Mucosa of descending colon (tissue), 3 donors: ENCODE data around the gene MYO7B. TPM values are rescaled to one million over a fixed set of nuclear protein-coding genes. Genes with fewer than 3 reads are reported as not detected.

Source experiments
- ATAC-seq: fragments of 200-7000 bp; cut with Tn5 transposase; one replicate; pipeline ENCODE4 v1.9.1; 2020; ENCODE audit warnings: mild to moderate bottlenecking, moderate library complexity
- DNase-seq, 3 donors: peaks; one replicate each; pipeline ENCODE4 v3.0.0-alpha.2; 2020
- H3K36me3 ChIP-seq: fragments of 200-600 bp; one replicate; pipeline ENCODE4 v1.8.0; 2021; ENCODE audit warnings: low read depth, mild to moderate bottlenecking
- H3K4me1 ChIP-seq: fragments of 200-600 bp; one replicate; pipeline ENCODE4 v1.8.0; 2021; ENCODE audit warnings: low read depth, mild to moderate bottlenecking
- H3K4me3 ChIP-seq: fragments of 200-600 bp; one replicate; pipeline ENCODE4 v1.8.0; 2021; ENCODE audit warnings: mild to moderate bottlenecking
- H3K9me3 ChIP-seq: fragments of 200-600 bp; one replicate; pipeline ENCODE4 v1.8.0; 2021; ENCODE audit warnings: mild to moderate bottlenecking
- CTCF ChIP-seq: fragments of 200-600 bp; IDR thresholded peaks from one replicate; pipeline ENCODE4 v1.8.0; 2022; ENCODE audit warnings: antibody characterized with exemption, mild to moderate bottlenecking
- intact Hi-C, 2 donors: fragments of 100-400 bp; cut with DNase I in 1 of 2; cut with micrococcal nuclease in 1 of 2; formaldehyde crosslinking; loops; one replicate each; pipeline versions ENCODE4 v1.11.0 to v1.11.1; 2022; cut with DNase I, micrococcal nuclease
- total RNA-seq, 3 donors: library from RNA; stranded (reverse); fragmentation: NEBNext Ultra II Directional in 2 of 3; extraction: Animal tissue kit (Norgen Biotek cat#: 25700) in 2 of 3; gene quantifications; one replicate each; pipeline versions ENCODE4 v1.2.1 to v1.2.4, GENCODE V29; 2021 to 2023
- donor health status: DM: no; HTN: no; CAD: no; lungs with moderate emphysema.
- donor health status: DM: no; HTN: no; CAD: no.
- donor health status: DM: no; HTN: yes; CAD: no.

Gene MYO7B
- total RNA-seq, 3 donors from 2014 or later = 118 to 305 (median 199) TPM

GRCh38 chr2:127609818-127610217 is 74.3 kb downstream of the MYO7B start:
- Histone ChIP-seq H3K9me3 (no peaks in the 10 kb centered on the region), H3K4me3 (no peak overlapping the region), H3K36me3 (no peaks in the 10 kb centered on the region), H3K4me1 (no peaks in the 10 kb centered on the region)
- ATAC-seq (no peak), DNase-seq (no peak)
- no peak for TF ChIP-seq CTCF
- intact Hi-C loops = no loop called here

DNA sequence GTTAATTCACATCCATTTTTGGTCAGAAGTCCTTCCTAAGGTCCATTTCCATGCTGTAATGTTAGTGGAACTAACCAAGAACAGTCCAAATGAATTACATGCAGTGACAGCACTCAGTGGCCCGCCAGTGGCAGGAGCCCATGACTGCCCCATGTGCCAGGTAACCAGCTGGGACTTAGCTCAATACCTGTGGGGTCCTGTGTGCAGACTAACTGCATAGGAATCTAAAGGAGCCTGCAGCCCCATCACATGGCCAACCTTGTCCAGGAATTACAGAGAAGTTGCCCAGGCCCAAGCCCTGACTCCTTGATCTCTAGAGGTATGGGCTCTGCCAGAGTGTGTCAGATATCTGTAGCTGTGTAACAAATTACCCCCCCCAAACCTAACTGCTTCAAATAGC is 75.1 kb downstream of the MYO7B start:
- H3K36me3 ChIP-seq = no peaks in the 10 kb centered on the region

GRCh38 chr2:127611076-127611925 is 75.8 kb downstream of the MYO7B start:
- intact Hi-C loops = no loop called here
- Histone ChIP-seq H3K4me3 (no peak overlapping the region), H3K4me1 (no peaks in the 10 kb centered on the region), H3K36me3 (no peaks in the 10 kb centered on the region), H3K9me3 (no peaks in the 10 kb centered on the region)
- ATAC-seq (no peak), DNase-seq (peak in 1 of 3 donors; percentile 6)
- TF ChIP-seq CTCF = no peak

More for the DNA sequence above, 75.1 kb downstream of the MYO7B start:
- TF ChIP-seq CTCF = no peak
- Histone ChIP-seq H3K4me3 (no peak overlapping the region), H3K4me1 (no peaks in the 10 kb centered on the region), H3K9me3 (no peaks in the 10 kb centered on the region)
- no peak for DNase-seq
- no peak for ATAC-seq
- intact Hi-C loops = no loop called here

GRCh38 chr2:127612111-127612822 is 76.8 kb downstream of the MYO7B start:
- H3K4me1 ChIP-seq = no peaks in the 10 kb centered on the region
- ATAC-seq (no peak), DNase-seq (no peak)
- TF ChIP-seq CTCF = no peak
- no peaks in the 10 kb centered on the region for H3K9me3 ChIP-seq
- H3K36me3 ChIP-seq = no peaks in the 10 kb centered on the region
- no peak overlapping the region for H3K4me3 ChIP-seq
- intact Hi-C loops = no loop called here

DNA sequence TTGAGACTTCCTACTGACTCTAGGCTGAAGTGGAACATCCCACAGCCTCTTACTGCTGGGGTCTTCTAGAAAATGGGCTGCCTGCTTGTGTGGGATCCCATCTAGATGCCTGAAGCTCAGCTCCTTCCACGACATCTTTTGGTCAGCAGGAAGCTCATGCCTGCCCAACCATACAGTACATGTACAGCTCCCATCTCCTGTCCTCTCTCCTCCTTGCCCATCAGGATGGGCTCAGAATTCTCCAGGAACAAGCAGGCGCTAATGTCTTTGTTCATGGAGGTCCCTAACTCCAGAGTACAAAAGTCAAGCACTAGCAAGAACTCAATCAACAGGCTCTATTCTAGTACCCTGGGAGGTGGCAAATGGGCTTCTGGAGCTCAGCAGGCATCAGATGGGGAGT is 78.8 kb downstream of the MYO7B start:
- no peak for ATAC-seq
- no peak for DNase-seq
- Histone ChIP-seq H3K36me3 (no peaks in the 10 kb centered on the region), H3K9me3 (no peaks in the 10 kb centered on the region), H3K4me1 (no peaks in the 10 kb centered on the region), H3K4me3 (no peak overlapping the region)
- no peak for TF ChIP-seq CTCF
- intact Hi-C loops = no loop called here
